CD14-positive monocyte (primary cell): Measurements from ENCODE around the gene EIF4A3. TPM values are rescaled to one million over a fixed set of nuclear protein-coding genes. Genes with fewer than 3 reads are reported as not detected.

ENCODE experiments used
- DNase-seq, 3 donors: peaks; one replicate each; pipeline ENCODE4 v3.0.0-alpha.2; 2011 to 2022
- H2AFZ ChIP-seq: 2 replicates; pipeline ENCODE4 v1.6.0; 2012; ENCODE audit warnings: mild to moderate bottlenecking, low read depth, low read length, inconsistent platforms; ENCODE audit not compliant: insufficient read depth, poor library complexity, severe bottlenecking
- H3K27ac ChIP-seq, 2 donors: 1 replicate in 1 of 2; 2 replicates in 1 of 2; pipeline ENCODE4 v1.5.1; 2012 to 2013; ENCODE audit warnings: low read length in 2 of 2, control low read depth in 1 of 2, inconsistent platforms in 1 of 2, low read depth in 1 of 2, mild to moderate bottlenecking in 1 of 2
- H3K27me3 ChIP-seq, 2 donors: one replicate each; pipeline versions ENCODE4 v1.6.0 to v1.6.1; 2011 to 2013; ENCODE audit warnings: low read length in 2 of 2; ENCODE audit not compliant: control insufficient read depth in 2 of 2, insufficient read depth in 2 of 2
- H3K36me3 ChIP-seq, 2 donors: replicated peaks in 1 of 2; 1 replicate in 1 of 2; 2 replicates in 1 of 2; pipeline versions ENCODE4 v1.5.1 to v1.6.1; 2012 to 2013; ENCODE audit warnings: low read length in 2 of 2, control low read depth in 1 of 2, inconsistent platforms in 1 of 2, mild to moderate bottlenecking in 1 of 2; ENCODE audit not compliant: insufficient read depth in 2 of 2, control insufficient read depth in 1 of 2
- H3K4me1 ChIP-seq, 2 donors: 1 replicate in 1 of 2; 2 replicates in 1 of 2; pipeline versions ENCODE4 v1.5.1 to v1.6.1; 2012 to 2013; ENCODE audit warnings: low read length in 2 of 2, control low read depth in 1 of 2, inconsistent platforms in 1 of 2, mild to moderate bottlenecking in 1 of 2, moderate library complexity in 1 of 2; ENCODE audit not compliant: insufficient read depth in 2 of 2, control insufficient read depth in 1 of 2
- H3K4me2 ChIP-seq: replicated peaks from 2 replicates; pipeline ENCODE3; 2012; ENCODE audit warnings: low read length, moderate library complexity, mild to moderate bottlenecking; ENCODE audit not compliant: poor library complexity, severe bottlenecking; ENCODE audit errors: extremely low read depth
- H3K4me3 ChIP-seq, 3 experiments: fragments of 200-600 bp in 1 of 3; sonication (generic) in 1 of 3; replicated peaks in 1 of 3; 1 replicate in 2 of 3; 2 replicates in 1 of 3; pipeline ENCODE4 v1.5.1; 2011 to 2013; ENCODE audit warnings: low read length in 3 of 3, mild to moderate bottlenecking in 3 of 3, control low read depth in 2 of 3, low read depth in 2 of 3, inconsistent platforms in 1 of 3, moderate library complexity in 1 of 3
- H3K79me2 ChIP-seq: 2 replicates; pipeline ENCODE4 v1.6.0; 2012; ENCODE audit warnings: mild to moderate bottlenecking, control low read depth, inconsistent platforms, low read length, moderate library complexity; ENCODE audit not compliant: insufficient read depth
- H3K9ac ChIP-seq: 2 replicates; pipeline ENCODE4 v1.6.0; 2017; ENCODE audit warnings: low read length, mild to moderate bottlenecking; ENCODE audit not compliant: insufficient read depth, poor library complexity, severe bottlenecking
- H3K9me3 ChIP-seq, 2 donors: replicated peaks in 1 of 2; 1 replicate in 1 of 2; 2 replicates in 1 of 2; pipeline versions ENCODE4 v1.5.1 to v1.6.1; 2012 to 2013; ENCODE audit warnings: low read length in 2 of 2, control low read depth in 1 of 2; ENCODE audit not compliant: control insufficient read depth in 1 of 2, insufficient read depth in 1 of 2
- H4K20me1 ChIP-seq: 2 replicates; pipeline ENCODE4 v1.6.0; 2012; ENCODE audit warnings: mild to moderate bottlenecking, low read length, control low read depth, moderate library complexity; ENCODE audit not compliant: insufficient read depth
- H3K27ac Mint-ChIP-seq, 7 donors: one replicate each; pipeline ENCODE4 v1.8.0; 2020; ENCODE audit warnings: mild to moderate bottlenecking in 7 of 7, mixed read lengths in 7 of 7, moderate library complexity in 6 of 7, inconsistent platforms in 2 of 7
- H3K27me3 Mint-ChIP-seq, 3 donors: one replicate each; pipeline ENCODE4 v1.8.0; 2021 to 2022; ENCODE audit warnings: low read depth in 3 of 3, mild to moderate bottlenecking in 3 of 3, mixed read lengths in 3 of 3, moderate library complexity in 3 of 3, inconsistent platforms in 1 of 3
- H3K36me3 Mint-ChIP-seq, 2 donors: one replicate each; pipeline ENCODE4 v1.8.0; 2020; ENCODE audit warnings: mixed read lengths in 2 of 2, inconsistent platforms in 1 of 2, mild to moderate bottlenecking in 1 of 2
- H3K4me1 Mint-ChIP-seq: one replicate; pipeline ENCODE4 v1.8.0; 2020; ENCODE audit warnings: mild to moderate bottlenecking, mixed read lengths
- H3K4me3 Mint-ChIP-seq, 2 donors: one replicate each; pipeline ENCODE4 v1.8.0; 2020; ENCODE audit warnings: mild to moderate bottlenecking in 2 of 2, mixed read lengths in 2 of 2, moderate library complexity in 1 of 2
- H3K9me3 Mint-ChIP-seq, 7 donors: one replicate each; pipeline ENCODE4 v1.8.0; 2020 to 2022; ENCODE audit warnings: mixed read lengths in 7 of 7, mild to moderate bottlenecking in 6 of 7, moderate library complexity in 6 of 7, inconsistent platforms in 2 of 7
- WGBS: methylation state at CpG from one replicate; pipeline ENCODE4 v1.1.5; 2013; ENCODE audit warnings: missing lambda C conversion rate; ENCODE audit not compliant: insufficient coverage; 5-methylcytosine and 5-hydroxymethylcytosine counted together
- intact Hi-C, 2 donors: fragments of 100-400 bp; cut with micrococcal nuclease; formaldehyde crosslinking; loops; one replicate each; pipeline versions ENCODE4 v1.15.0 to v1.15.1; 2023
- polyA plus RNA-seq, 3 donors: library from polyadenylated mRNA; depleted of rRNA in 1 of 3; unstranded in 2 of 3; stranded (reverse) in 1 of 3; fragments of 300-500 nt in 2 of 3; fragments of >200 nt in 1 of 3; fragmentation: Illumina TruSeq in 2 of 3; gene quantifications; 1 replicate in 2 of 3; 2 replicates in 1 of 3; pipeline ENCODE4 v1.2.3, GENCODE V29; 2012 to 2021
- TF ChIP-seq, protein P1 (sequence below): fragments of 200-600 bp; IDR thresholded peaks from one replicate; pipeline ENCODE4 v1.8.0; 2022; ENCODE audit warnings: antibody characterized with exemption, mild to moderate bottlenecking

Gene EIF4A3
- polyA plus RNA-seq, 3 donors = 101 to 180 (median 106) TPM

DNA sequence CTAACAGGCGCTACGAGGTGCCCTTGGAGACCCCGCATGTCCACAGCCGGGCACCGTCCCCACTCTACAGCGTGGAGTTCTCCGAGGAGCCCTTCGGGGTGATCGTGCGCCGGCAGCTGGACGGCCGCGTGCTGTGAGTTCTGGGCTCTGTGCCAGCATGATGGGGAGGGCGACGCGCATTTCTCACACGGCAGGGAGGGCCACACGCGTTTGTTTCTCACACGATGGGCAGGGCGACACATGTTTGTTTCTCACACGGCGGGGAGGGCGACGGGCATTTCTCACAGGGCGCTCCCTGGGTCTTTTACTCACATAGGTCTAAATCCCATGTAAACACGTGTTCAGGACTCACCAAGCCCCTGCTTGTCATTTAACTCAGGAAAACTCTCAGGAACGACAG is 41.2 kb downstream of the EIF4A3 start:
- Histone ChIP-seq H3K79me2 (peaks cover 12% of the 10 kb centered on the region), H4K20me1 (peaks cover 35% of the 10 kb centered on the region), H3K4me3 (no peak overlapping the region), H3K36me3 (peaks cover 29 to 53% of the 10 kb centered on the region in 2 donors), H3K27me3 (no peaks in the 10 kb centered on the region), H2AFZ (no peak overlapping the region), H3K9me3 (no peaks in the 10 kb centered on the region), H3K27ac (no peak overlapping the region), H3K4me1 (peaks cover 15 to 22% of the 10 kb centered on the region in 2 donors), H3K4me2 (no peak overlapping the region), H3K9ac (no peak overlapping the region)
- TF ChIP-seq, protein P1, sequence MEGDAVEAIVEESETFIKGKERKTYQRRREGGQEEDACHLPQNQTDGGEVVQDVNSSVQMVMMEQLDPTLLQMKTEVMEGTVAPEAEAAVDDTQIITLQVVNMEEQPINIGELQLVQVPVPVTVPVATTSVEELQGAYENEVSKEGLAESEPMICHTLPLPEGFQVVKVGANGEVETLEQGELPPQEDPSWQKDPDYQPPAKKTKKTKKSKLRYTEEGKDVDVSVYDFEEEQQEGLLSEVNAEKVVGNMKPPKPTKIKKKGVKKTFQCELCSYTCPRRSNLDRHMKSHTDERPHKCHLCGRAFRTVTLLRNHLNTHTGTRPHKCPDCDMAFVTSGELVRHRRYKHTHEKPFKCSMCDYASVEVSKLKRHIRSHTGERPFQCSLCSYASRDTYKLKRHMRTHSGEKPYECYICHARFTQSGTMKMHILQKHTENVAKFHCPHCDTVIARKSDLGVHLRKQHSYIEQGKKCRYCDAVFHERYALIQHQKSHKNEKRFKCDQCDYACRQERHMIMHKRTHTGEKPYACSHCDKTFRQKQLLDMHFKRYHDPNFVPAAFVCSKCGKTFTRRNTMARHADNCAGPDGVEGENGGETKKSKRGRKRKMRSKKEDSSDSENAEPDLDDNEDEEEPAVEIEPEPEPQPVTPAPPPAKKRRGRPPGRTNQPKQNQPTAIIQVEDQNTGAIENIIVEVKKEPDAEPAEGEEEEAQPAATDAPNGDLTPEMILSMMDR = no peak
- Mint-ChIP-seq H3K27ac (peak overlapping the region in 1 of 7 donors; percentile 35), H3K36me3 (peaks cover 27 to 62% of the 10 kb centered on the region in 2 donors), H3K4me3 (no peak overlapping the region), H3K27me3 (no peaks in the 10 kb centered on the region), H3K9me3 (no peaks in the 10 kb centered on the region), H3K4me1 (peaks cover 26% of the 10 kb centered on the region)
- 86% methylated on average over 29 of the region's 29 CpGs for WGBS
- intact Hi-C loops = no loop called here
- no peak for DNase-seq

DNA sequence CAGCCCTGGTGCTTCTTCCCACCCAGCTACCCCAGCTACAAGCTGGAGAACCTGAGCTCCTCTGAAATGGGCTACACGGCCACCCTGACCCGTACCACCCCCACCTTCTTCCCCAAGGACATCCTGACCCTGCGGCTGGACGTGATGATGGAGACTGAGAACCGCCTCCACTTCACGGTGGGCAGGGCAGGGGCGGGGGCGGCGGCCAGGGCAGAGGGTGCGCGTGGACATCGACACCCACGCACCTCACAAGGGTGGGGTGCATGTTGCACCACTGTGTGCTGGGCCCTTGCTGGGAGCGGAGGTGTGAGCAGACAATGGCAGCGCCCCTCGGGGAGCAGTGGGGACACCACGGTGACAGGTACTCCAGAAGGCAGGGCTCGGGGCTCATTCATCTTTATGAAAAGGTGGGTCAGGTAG is 42.0 kb downstream of the EIF4A3 start:
- Mint-ChIP-seq H3K4me1 (peaks cover 34% of the 10 kb centered on the region), H3K9me3 (no peaks in the 10 kb centered on the region), H3K4me3 (no peak overlapping the region), H3K36me3 (peaks cover 27 to 57% of the 10 kb centered on the region in 2 donors), H3K27me3 (no peaks in the 10 kb centered on the region), H3K27ac (no peak overlapping the region)
- TF ChIP-seq, protein P1 = no peak
- no peaks in the 10 kb centered on the region for H3K9me3 ChIP-seq
- H3K4me1 ChIP-seq = peaks cover 23 to 27% of the 10 kb centered on the region in 2 donors
- WGBS = 97% methylated on average over 18 of the region's 18 CpGs
- H2AFZ ChIP-seq = no peak overlapping the region
- no peak overlapping the region for H3K4me3 ChIP-seq
- H3K79me2 ChIP-seq = peaks cover 12% of the 10 kb centered on the region
- no peak overlapping the region for H3K27ac ChIP-seq
- no peaks in the 10 kb centered on the region for H3K27me3 ChIP-seq
- no peak overlapping the region for H3K9ac ChIP-seq
- H3K36me3 ChIP-seq = peaks cover 25 to 46% of the 10 kb centered on the region in 2 donors
- no peak overlapping the region for H3K4me2 ChIP-seq
- intact Hi-C loops = loop anchor here in 1 of 2 donors (5.0 kb wide), 1 partner anchor 157 kb away; the partner anchor contains the start of gene RNF213
- H4K20me1 ChIP-seq = peaks cover 35% of the 10 kb centered on the region
- DNase-seq = no peak
